ENCODE results near the gene TDO2. TPM values are rescaled to one million over a fixed set of nuclear protein-coding genes. Genes with fewer than 3 reads are reported as not detected.

Gene TDO2
- total RNA-seq, 1 donor from 2014 or later = not detected

DNA sequence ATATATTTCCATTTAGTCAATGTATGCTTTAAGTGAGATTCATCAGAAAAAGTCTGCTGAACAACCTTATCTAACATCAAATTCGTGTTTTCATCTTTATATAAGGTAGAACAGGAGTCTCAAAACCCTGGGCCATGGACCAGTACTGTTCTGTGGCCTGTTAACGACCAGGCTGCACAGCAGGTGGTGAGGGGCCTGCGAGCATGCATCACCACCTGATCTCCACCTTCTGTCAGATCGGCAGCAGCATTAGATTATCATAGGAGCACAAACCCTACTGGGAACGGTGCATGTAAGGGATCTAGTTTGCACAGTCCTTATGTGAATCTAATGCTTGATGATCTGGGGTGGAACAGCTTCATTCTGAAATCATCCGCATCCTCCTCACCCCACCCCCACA, 47.0 kb downstream of the TDO2 start:
- DNase-seq (ENCODE audit: extremely low spot score in 2 of 2) = no peak
- Histone ChIP-seq H3K27ac (no peak overlapping the region), H3K4me1 (peaks cover 16% of the 10 kb centered on the region), H3K36me3 (no peaks in the 10 kb centered on the region), H3K9me3 (no peaks in the 10 kb centered on the region), H3K27me3 (no peaks in the 10 kb centered on the region), H3K4me3 (no peak overlapping the region)
- intact Hi-C loops (cut with DNase I) = no loop called here
- TF ChIP-seq POLR2AphosphoS5 (IDR thresholded peaks at IDR 0.05; ENCODE audit: insufficient read depth in 1 of 2, low read depth in 1 of 2) (no peak), POLR2A (IDR thresholded peaks at IDR 0.05) (no peak)
- TF ChIP-seq, protein P1, sequence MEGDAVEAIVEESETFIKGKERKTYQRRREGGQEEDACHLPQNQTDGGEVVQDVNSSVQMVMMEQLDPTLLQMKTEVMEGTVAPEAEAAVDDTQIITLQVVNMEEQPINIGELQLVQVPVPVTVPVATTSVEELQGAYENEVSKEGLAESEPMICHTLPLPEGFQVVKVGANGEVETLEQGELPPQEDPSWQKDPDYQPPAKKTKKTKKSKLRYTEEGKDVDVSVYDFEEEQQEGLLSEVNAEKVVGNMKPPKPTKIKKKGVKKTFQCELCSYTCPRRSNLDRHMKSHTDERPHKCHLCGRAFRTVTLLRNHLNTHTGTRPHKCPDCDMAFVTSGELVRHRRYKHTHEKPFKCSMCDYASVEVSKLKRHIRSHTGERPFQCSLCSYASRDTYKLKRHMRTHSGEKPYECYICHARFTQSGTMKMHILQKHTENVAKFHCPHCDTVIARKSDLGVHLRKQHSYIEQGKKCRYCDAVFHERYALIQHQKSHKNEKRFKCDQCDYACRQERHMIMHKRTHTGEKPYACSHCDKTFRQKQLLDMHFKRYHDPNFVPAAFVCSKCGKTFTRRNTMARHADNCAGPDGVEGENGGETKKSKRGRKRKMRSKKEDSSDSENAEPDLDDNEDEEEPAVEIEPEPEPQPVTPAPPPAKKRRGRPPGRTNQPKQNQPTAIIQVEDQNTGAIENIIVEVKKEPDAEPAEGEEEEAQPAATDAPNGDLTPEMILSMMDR (IDR thresholded peaks at IDR 0.05) = no peak

DNA sequence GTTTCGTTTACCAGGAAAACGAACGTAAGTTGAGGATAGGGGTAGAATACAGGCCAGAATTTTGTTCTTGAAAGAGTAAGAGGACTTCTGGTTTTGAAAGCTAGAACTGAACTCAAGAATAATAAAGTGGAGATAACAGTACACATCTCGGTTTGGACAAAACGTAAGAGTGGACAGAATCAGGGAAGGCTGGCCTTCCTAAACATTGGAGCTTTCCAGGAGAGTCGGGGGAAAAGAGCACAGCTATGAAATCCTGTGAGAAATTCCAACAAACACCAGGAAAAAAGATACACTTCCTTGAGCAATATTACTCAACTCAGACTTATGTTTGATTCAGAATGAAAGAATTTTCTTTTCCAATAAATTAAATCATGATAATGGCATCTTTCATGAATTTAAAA, 49.0 kb downstream of the TDO2 start:
- no peaks in the 10 kb centered on the region for H3K27me3 ChIP-seq
- intact Hi-C loops (cut with DNase I) = no loop called here
- H3K27ac ChIP-seq = peak overlapping the region; percentile 97
- no peaks in the 10 kb centered on the region for H3K36me3 ChIP-seq
- no peaks in the 10 kb centered on the region for H3K9me3 ChIP-seq
- peak overlapping the region in 1 of 2 donors; percentile 63 for H3K4me3 ChIP-seq
- H3K4me1 ChIP-seq = peaks cover 16% of the 10 kb centered on the region
- TF ChIP-seq, protein P1 (IDR thresholded peaks at IDR 0.05) = no peak
- TF ChIP-seq POLR2A (IDR thresholded peaks at IDR 0.05) = no peak
- no peak for TF ChIP-seq POLR2AphosphoS5 (IDR thresholded peaks at IDR 0.05; ENCODE audit: insufficient read depth in 1 of 2, low read depth in 1 of 2)
- no peak for DNase-seq (ENCODE audit: extremely low spot score in 2 of 2)

DNA sequence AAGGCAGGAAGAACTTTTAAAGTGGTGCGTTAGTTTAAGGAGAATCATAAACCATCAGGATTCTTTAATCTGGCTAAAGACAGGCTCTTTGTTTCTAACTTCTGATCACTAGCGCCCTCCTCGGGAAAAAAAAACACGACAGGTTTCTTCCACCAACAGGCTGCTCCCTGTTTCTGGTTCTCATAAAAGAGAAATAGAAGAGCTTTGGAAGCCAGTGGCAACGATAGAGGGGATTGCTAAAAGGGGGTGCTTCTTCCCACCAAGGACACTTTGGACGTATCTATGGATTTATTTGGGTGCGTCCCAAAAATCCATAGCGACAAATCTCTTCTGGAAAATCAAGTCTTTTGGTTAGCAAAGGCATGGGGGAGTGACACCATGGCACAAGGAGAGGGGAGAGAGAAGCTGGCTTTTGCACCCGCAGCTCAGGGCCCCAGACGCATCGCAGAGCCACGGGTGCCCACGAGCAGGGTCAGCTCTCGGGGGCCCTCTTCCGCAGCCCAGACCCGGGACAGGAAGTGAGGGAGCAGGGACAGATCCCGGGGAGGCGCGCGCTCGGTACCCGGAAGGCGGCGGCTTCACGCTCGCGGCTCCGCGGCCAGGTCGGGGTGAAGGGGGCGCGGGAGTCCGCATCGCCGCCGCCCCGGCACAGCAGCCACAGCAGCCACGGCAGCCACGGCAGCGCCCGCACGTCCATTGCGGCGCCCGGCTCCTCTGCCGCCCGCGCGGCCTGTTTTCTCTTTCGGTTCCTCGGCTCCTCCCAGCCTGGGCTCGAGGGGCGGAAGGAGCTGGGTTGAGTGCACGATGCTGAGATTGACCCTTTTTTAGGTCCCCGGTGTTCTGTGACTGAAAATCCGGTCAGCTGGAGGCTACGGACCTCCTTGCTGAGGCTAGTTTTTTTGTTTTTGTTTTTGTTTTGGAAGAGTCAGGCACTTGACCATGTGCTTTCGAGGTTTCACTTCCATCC, 49.9 kb downstream of the TDO2 start, which contains the start of gene CTSO:
Gene CTSO, minus strand, starts transcription at position 716 of the 967 bp plus-strand sequence. Its CDS starts 19 bp downstream, at position 697.
- H3K27ac ChIP-seq = peak within 1 kb of the TSS; percentile 97
- H3K4me3 ChIP-seq = peak within 1 kb of the TSS; percentile 63 to 76
- peaks cover 16% of the 10 kb centered on the region for H3K4me1 ChIP-seq
- H3K36me3 ChIP-seq = no peaks in the 10 kb centered on the region
- TF ChIP-seq POLR2AphosphoS5 (IDR thresholded peaks at IDR 0.05; ENCODE audit: insufficient read depth in 1 of 2, low read depth in 1 of 2) (peak; percentile 34 to 61), POLR2A (IDR thresholded peaks at IDR 0.05) (peak in 1 of 2 donors; percentile 20)
- TF ChIP-seq, protein P1 (IDR thresholded peaks at IDR 0.05) = peak; percentile 23 to 57 (median 49)
- no peak for DNase-seq (ENCODE audit: extremely low spot score in 2 of 2)
- intact Hi-C loops (cut with DNase I) = no loop called here
- H3K9me3 ChIP-seq = no peaks in the 10 kb centered on the region
- no peaks in the 10 kb centered on the region for H3K27me3 ChIP-seq

DNA sequence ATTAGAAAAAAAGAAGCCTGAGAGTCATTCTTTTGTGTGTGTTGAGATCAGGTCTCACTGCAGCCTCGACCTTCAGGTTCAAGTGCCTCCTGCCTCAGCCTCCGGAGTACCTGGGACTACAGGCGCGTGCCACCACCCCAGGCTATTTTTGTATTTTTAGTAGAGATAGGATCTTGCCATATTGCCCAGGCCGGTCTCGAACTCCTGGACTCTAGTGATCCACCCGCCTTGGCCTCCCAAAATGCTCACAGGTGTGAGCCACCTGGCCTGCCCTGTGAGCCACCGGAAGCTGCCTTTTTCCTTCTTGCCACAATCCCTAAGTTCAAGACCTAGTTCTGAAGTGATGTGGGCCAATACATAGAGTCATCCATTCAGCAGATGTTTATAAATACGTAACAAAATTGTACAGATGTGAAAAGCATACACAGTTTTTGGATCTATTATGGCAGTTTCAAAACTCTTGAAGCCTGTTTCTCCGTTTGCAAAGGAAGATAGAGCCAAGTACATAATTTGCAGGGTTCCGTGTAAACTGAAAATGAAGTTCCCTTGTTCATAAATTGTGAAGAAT, 50.7 kb downstream of the TDO2 start:
- intact Hi-C loops (cut with DNase I) = no loop called here
- H3K9me3 ChIP-seq = no peaks in the 10 kb centered on the region

More for the DNA sequence above, 50.7 kb downstream of the TDO2 start:
- no peaks in the 10 kb centered on the region for H3K36me3 ChIP-seq
- no peaks in the 10 kb centered on the region for H3K27me3 ChIP-seq
- H3K4me1 ChIP-seq = peaks cover 16% of the 10 kb centered on the region
- DNase-seq (ENCODE audit: extremely low spot score in 2 of 2) = no peak
- peak overlapping the region; percentile 97 for H3K27ac ChIP-seq
- no peak for TF ChIP-seq POLR2A (IDR thresholded peaks at IDR 0.05)
- TF ChIP-seq, protein P1 (IDR thresholded peaks at IDR 0.05) = no peak
- no peak for TF ChIP-seq POLR2AphosphoS5 (IDR thresholded peaks at IDR 0.05; ENCODE audit: insufficient read depth in 1 of 2, low read depth in 1 of 2)
- peak overlapping the region; percentile 63 to 76 for H3K4me3 ChIP-seq
